ENCODE measurements around the gene PSPH.

PSPH gene

GRCh38 chr7:56007167-56007652 lies 44.0 kb downstream of the PSPH start:
- DNase-seq (ENCODE audit: extremely low read depth in 1 of 2, low read depth in 1 of 2): no peak

GRCh38 chr7:56003749-56004148 lies 47.5 kb downstream of the PSPH start:
- DNase-seq (ENCODE audit: extremely low read depth in 1 of 2, low read depth in 1 of 2): no peak

GRCh38 chr7:55996856-55997500 lies 54.3 kb downstream of the PSPH start:
- no peak for DNase-seq (ENCODE audit: extremely low read depth in 1 of 2, low read depth in 1 of 2)

- DNase-seq (ENCODE audit: extremely low read depth in 1 of 2, low read depth in 1 of 2): no peak
These were observed 58.9 kb downstream of the PSPH start for GRCh38 chr7:55992346-55992745.

- no peak for DNase-seq (ENCODE audit: extremely low read depth in 1 of 2, low read depth in 1 of 2)
These were observed 67.7 kb downstream of the PSPH start for GRCh38 chr7:55983537-55983936.

GRCh38 chr7:55980266-55980665 lies 71.0 kb downstream of the PSPH start:
- DNase-seq (ENCODE audit: extremely low read depth in 1 of 2, low read depth in 1 of 2): no peak

- DNase-seq (ENCODE audit: extremely low read depth in 1 of 2, low read depth in 1 of 2): no peak
These were observed 73.4 kb downstream of the PSPH start for GRCh38 chr7:55977831-55978230.

- no peak for DNase-seq (ENCODE audit: extremely low read depth in 1 of 2, low read depth in 1 of 2)
These were observed 75.1 kb downstream of the PSPH start for GRCh38 chr7:55975988-55976633.

- DNase-seq (ENCODE audit: extremely low read depth in 1 of 2, low read depth in 1 of 2): no peak
These were observed 77.4 kb downstream of the PSPH start for GRCh38 chr7:55973747-55974250.

- no peak for DNase-seq (ENCODE audit: extremely low read depth in 1 of 2, low read depth in 1 of 2)
These were observed 80.3 kb downstream of the PSPH start for GRCh38 chr7:55970978-55971377.

GRCh38 chr7:55970561-55970960 lies 80.7 kb downstream of the PSPH start:
- DNase-seq (ENCODE audit: extremely low read depth in 1 of 2, low read depth in 1 of 2): no peak

- no peak for DNase-seq (ENCODE audit: extremely low read depth in 1 of 2, low read depth in 1 of 2)
These were observed 81.9 kb downstream of the PSPH start for GRCh38 chr7:55969391-55969790.

- no peak for DNase-seq (ENCODE audit: extremely low read depth in 1 of 2, low read depth in 1 of 2)
These were observed 84.4 kb downstream of the PSPH start for GRCh38 chr7:55966851-55967250.

- no peak for DNase-seq (ENCODE audit: extremely low read depth in 1 of 2, low read depth in 1 of 2)
These were observed 85.3 kb downstream of the PSPH start for GRCh38 chr7:55965805-55966421.

GRCh38 chr7:55965100-55965470 lies 86.2 kb downstream of the PSPH start:
- no peak for DNase-seq (ENCODE audit: extremely low read depth in 1 of 2, low read depth in 1 of 2)

- peak in 1 of 2 donors; percentile 45 for DNase-seq (ENCODE audit: extremely low read depth in 1 of 2, low read depth in 1 of 2)
These were observed 86.8 kb downstream of the PSPH start, which contains the start of gene NIPSNAP2 for GRCh38 chr7:55964261-55965099. NIPSNAP2 (plus strand) TSS chr7:55964585; CDS start chr7:55964610, 25 bp downstream.

- DNase-seq (ENCODE audit: extremely low read depth in 1 of 2, low read depth in 1 of 2): no peak
These were observed 87.6 kb downstream of the PSPH start for GRCh38 chr7:55963584-55964168.

GRCh38 chr7:55962014-55962413 lies 89.2 kb downstream of the PSPH start:
- DNase-seq (ENCODE audit: extremely low read depth in 1 of 2, low read depth in 1 of 2): no peak
